22Rv1 (cell line): Measurements from ENCODE around the gene PRKD1.

Experiments
- H3K27ac ChIP-seq: fragments of 450-650 bp; 2 replicates; pipeline ENCODE4 v1.5.1; 2017
- CTCF ChIP-seq: fragments of 450-650 bp; IDR thresholded peaks from 2 replicates; pipeline ENCODE4 v1.5.1; 2017; ENCODE audit warnings: mild to moderate bottlenecking
- ZFX ChIP-seq: fragments of 450-650 bp; IDR thresholded peaks from 2 replicates; pipeline ENCODE4 v1.6.1; 2017; ENCODE audit warnings: antibody characterized with exemption, borderline replicate concordance

The PRKD1 gene

GRCh38 chr14:29821242-29821641 is 106.4 kb downstream of the PRKD1 start:
- TF ChIP-seq CTCF (no peak), ZFX (no peak)
- no peak overlapping the region for H3K27ac ChIP-seq

GRCh38 chr14:29820785-29821184 is 106.9 kb downstream of the PRKD1 start:
- no peak overlapping the region for H3K27ac ChIP-seq
- TF ChIP-seq CTCF = no peak
- no peak for TF ChIP-seq ZFX

GRCh38 chr14:29817767-29818405 is 109.8 kb downstream of the PRKD1 start:
- no peak overlapping the region for H3K27ac ChIP-seq
- TF ChIP-seq ZFX (no peak), CTCF (no peak)

GRCh38 chr14:29815016-29815674 is 112.5 kb downstream of the PRKD1 start:
- H3K27ac ChIP-seq = no peak overlapping the region
- TF ChIP-seq CTCF = no peak
- no peak for TF ChIP-seq ZFX

- TF ChIP-seq CTCF = no peak
- no peak for TF ChIP-seq ZFX
- H3K27ac ChIP-seq = no peak overlapping the region
Measured at GRCh38 chr14:29814156-29815015, 113.3 kb downstream of the PRKD1 start.

GRCh38 chr14:29810682-29811081 is 117.0 kb downstream of the PRKD1 start:
- H3K27ac ChIP-seq = no peak overlapping the region
- TF ChIP-seq ZFX = no peak
- no peak for TF ChIP-seq CTCF
